VCaP (cell line): ENCODE measurements around the gene PNLIP.

Source experiments
- H3K27ac ChIP-seq: fragments of 450-650 bp; 2 replicates; pipeline ENCODE4 v1.5.1; 2017
- TF ChIP-seq, protein P1 (sequence below): fragments of 450-650 bp; conservative IDR thresholded peaks from 2 replicates; pipeline ENCODE4 v1.5.1; 2017; ENCODE audit warnings: mild to moderate bottlenecking, moderate library complexity

The PNLIP gene

DNA sequence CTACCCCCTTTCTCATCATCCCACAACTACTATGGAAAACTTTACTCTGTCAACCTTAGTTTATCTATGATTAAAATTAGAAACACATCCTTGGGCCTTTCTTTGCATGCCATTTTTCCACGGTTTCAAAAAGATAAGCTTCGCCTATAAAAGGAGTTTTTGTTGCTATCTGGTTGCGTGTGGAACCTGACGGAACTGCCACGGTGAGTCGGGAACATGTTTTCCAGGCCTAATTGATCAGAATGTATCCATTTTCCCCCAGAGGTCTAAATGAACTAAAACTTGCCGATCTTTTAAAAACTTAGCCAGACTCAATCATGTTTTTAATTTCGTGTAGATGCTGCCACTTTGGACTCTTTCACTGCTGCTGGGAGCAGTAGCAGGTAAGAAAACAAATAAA lies at the start of gene PNLIP:
Gene PNLIP (plus strand): TSS at position 176 of the 400 bp plus-strand sequence. CDS start 162 bp downstream, at position 338.
- H3K27ac ChIP-seq = no peak within 1 kb of the TSS
- TF ChIP-seq, protein P1, sequence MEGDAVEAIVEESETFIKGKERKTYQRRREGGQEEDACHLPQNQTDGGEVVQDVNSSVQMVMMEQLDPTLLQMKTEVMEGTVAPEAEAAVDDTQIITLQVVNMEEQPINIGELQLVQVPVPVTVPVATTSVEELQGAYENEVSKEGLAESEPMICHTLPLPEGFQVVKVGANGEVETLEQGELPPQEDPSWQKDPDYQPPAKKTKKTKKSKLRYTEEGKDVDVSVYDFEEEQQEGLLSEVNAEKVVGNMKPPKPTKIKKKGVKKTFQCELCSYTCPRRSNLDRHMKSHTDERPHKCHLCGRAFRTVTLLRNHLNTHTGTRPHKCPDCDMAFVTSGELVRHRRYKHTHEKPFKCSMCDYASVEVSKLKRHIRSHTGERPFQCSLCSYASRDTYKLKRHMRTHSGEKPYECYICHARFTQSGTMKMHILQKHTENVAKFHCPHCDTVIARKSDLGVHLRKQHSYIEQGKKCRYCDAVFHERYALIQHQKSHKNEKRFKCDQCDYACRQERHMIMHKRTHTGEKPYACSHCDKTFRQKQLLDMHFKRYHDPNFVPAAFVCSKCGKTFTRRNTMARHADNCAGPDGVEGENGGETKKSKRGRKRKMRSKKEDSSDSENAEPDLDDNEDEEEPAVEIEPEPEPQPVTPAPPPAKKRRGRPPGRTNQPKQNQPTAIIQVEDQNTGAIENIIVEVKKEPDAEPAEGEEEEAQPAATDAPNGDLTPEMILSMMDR = no peak

DNA sequence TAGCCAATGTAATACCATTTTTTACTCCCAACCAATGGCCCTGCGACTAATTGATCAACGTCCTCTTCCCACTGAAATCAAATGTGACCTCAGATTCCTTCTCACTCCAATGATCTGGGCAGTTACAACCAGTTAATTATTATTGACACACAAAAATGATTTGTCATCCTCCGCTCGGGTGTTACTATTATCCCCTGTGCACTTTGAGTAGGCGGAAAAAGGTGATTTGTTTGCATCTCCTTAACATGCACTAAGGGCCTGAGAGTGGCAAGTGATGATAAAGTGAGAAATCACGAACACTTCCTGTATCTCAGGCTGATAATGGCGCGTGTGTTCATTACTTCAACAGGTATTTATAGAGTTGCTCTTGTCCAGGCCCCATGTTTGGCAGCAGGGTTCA lies 40.9 kb upstream of the PNLIP start:
- no peak overlapping the region for H3K27ac ChIP-seq
- TF ChIP-seq, protein P1 = no peak

DNA sequence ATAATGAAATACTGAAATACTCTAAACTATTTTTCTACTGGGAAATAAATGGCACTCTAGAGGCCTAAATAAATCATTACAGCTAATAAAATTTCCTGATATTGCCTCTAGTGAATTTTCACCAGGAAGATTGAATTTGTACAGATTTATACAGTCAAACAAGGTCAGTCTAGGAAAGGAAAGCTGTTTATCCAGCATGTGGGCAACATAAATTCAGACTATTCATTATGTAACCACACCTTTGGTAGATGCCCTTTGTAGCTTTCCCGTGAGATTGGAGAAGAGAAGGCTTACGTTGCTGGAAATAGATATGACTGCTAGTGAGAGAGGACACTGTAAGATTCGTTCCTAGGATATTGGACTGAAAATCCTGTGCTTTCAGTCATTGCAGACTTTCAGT lies 35.2 kb upstream of the PNLIP start:
- TF ChIP-seq, protein P1 = no peak
- no peak overlapping the region for H3K27ac ChIP-seq

DNA sequence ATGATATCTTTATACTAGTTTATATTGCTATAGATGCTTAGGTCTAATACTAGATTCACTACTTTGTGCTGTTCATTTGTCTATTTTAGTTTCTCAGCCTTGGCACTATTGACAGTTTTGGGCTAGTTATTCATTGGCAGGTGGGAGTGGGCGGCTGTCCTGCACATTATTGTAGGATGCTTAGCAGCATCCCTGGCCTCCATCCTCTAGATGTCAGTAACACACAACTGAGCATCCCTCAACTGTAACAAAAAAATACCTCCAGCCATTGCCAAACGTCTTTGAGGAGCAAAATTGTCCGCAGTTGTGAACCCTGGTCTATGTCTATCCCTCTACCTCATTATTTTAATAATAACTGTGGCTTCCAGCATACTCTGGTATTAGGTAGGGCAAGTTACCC lies 34.4 kb upstream of the PNLIP start:
- TF ChIP-seq, protein P1 = 0 out of 2 replicates have a peak, but pooled peaks have one; percentile 9
- H3K27ac ChIP-seq = no peak overlapping the region

DNA sequence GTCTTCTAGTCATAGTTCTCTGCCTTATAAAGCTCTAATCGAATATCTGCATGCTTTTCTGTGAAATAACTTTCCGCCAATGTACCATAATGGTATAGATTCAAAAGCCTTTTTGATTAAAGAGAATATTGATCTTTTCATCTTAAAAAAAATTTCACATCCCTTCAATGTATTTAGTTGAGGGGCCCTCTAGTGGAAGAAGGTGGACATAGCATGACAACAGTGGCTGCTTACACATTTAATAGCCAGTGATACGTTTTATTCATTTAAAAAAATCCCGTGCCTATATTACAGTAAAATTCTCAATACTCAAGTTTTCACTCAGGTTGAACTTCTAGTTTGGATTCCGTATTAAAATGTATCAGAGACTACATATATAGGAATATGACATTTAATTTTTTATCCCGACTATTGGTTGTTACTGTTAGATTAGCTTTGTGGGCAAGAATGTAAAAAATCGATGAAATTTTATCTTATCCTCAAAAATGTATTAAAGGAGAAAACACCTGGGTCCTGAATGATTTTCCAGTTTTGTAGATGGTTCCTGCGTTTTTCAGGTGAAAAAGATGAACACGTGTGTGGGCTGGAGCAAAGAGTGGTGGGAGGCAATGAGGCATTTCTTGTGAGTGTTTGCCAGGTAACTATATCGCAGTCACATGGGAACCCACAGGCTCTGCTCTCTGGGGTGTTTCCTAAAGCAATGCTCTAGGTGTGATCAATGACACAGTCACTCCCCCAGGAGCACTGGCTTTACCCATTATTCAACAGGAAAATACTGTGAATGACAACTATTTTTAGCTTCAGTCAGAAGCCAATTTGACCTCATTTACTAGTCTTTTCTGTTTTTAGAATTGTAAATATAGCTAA lies 24.1 kb upstream of the PNLIP start:
- H3K27ac ChIP-seq = no peak overlapping the region
- TF ChIP-seq, protein P1 = peak; percentile 81

DNA sequence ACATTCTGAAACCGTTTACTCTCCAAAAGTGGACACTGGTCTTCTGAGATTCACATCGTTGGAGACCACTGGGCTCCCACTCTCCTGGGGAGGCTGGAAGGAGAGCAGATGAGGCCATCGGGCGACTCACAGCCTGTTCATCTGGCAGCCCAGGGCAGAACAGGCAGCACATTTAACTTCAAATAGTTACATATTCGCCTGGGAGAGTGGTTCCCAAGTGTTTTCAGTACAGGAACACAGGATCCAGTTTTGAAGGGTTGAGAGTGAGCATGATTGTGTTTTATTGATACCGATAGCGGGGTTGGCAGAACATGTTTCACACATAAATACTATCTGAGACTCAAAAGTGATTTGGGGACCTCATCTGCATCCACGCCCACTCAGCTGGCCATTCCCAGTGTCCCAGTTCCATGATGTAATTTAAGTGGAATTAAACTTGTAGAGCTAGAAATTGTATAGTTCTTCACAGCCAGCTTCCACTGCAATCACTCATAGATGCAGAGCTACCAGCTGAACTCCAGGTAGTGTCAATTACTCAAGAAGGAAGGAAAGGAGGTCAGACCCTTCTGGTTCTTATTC lies 22.8 kb upstream of the PNLIP start:
- TF ChIP-seq, protein P1 = no peak

DNA sequence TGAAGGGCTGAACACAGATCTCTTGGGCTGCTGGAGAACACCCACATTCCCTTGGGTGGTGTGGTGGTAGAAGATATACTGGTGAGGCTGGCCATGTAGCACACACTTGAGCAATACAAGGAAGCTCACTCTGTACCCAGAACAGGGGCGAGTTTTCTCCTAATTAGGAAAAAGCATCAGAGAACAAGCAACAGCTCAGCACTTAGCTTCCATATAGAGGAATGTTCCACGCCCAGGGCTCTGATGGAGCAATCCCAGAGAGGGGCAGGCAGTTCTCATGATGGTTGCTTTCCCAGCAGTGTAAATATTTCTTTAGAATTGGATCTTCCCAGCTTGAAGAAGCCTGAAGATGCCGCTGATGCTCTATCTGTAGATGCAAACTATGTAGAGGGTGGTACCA lies 21.0 kb upstream of the PNLIP start:
- TF ChIP-seq, protein P1 = no peak
- H3K27ac ChIP-seq = no peak overlapping the region

More for the DNA sequence above, 22.8 kb upstream of the PNLIP start:
- H3K27ac ChIP-seq = no peak overlapping the region
